ENCODE data around the gene SLC4A3.

DNA sequence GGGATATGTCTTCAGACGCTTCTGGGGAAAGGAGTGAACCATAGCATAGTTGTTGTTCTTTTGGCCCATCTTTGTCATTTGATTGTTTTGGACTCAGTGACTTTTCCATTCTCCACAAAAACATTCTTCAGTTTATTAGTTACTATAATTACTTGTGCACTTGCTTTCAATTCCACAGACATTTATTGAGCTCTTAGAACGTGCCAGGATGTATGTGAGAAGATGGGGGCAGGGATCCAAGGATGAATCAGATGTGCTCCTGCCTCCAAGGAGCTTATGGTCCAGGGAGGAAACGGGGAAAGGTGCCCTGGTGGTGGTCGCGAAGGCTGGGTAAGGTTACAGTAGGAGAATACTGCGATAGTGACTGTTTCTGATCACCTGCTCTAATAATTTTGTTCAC is 6.9 kb upstream of the SLC4A3 start:
- TF ChIP-seq, protein P1, sequence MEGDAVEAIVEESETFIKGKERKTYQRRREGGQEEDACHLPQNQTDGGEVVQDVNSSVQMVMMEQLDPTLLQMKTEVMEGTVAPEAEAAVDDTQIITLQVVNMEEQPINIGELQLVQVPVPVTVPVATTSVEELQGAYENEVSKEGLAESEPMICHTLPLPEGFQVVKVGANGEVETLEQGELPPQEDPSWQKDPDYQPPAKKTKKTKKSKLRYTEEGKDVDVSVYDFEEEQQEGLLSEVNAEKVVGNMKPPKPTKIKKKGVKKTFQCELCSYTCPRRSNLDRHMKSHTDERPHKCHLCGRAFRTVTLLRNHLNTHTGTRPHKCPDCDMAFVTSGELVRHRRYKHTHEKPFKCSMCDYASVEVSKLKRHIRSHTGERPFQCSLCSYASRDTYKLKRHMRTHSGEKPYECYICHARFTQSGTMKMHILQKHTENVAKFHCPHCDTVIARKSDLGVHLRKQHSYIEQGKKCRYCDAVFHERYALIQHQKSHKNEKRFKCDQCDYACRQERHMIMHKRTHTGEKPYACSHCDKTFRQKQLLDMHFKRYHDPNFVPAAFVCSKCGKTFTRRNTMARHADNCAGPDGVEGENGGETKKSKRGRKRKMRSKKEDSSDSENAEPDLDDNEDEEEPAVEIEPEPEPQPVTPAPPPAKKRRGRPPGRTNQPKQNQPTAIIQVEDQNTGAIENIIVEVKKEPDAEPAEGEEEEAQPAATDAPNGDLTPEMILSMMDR (IDR thresholded peaks at IDR 0.05) = no peak
- TF ChIP-seq NR3C1 (CRISPR knock-in tag; conservative IDR thresholded peaks at IDR 0.05; ENCODE audit: low read depth) = no peak
- no peak for TF ChIP-seq CREB1 (CRISPR knock-in tag; IDR thresholded peaks at IDR 0.05)
- TF ChIP-seq, protein P2, sequence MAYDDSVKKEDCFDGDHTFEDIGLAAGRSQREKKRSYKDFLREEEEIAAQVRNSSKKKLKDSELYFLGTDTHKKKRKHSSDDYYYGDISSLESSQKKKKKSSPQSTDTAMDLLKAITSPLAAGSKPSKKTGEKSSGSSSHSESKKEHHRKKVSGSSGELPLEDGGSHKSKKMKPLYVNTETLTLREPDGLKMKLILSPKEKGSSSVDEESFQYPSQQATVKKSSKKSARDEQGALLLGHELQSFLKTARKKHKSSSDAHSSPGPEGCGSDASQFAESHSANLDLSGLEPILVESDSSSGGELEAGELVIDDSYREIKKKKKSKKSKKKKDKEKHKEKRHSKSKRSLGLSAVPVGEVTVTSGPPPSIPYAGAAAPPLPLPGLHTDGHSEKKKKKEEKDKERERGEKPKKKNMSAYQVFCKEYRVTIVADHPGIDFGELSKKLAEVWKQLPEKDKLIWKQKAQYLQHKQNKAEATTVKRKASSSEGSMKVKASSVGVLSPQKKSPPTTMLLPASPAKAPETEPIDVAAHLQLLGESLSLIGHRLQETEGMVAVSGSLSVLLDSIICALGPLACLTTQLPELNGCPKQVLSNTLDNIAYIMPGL (CRISPR knock-in tag; IDR thresholded peaks at IDR 0.05) = no peak
- no peak for TF ChIP-seq SMAD3 (CRISPR knock-in tag; IDR thresholded peaks at IDR 0.05; ENCODE audit: borderline replicate concordance)
- TF ChIP-seq, protein P3, sequence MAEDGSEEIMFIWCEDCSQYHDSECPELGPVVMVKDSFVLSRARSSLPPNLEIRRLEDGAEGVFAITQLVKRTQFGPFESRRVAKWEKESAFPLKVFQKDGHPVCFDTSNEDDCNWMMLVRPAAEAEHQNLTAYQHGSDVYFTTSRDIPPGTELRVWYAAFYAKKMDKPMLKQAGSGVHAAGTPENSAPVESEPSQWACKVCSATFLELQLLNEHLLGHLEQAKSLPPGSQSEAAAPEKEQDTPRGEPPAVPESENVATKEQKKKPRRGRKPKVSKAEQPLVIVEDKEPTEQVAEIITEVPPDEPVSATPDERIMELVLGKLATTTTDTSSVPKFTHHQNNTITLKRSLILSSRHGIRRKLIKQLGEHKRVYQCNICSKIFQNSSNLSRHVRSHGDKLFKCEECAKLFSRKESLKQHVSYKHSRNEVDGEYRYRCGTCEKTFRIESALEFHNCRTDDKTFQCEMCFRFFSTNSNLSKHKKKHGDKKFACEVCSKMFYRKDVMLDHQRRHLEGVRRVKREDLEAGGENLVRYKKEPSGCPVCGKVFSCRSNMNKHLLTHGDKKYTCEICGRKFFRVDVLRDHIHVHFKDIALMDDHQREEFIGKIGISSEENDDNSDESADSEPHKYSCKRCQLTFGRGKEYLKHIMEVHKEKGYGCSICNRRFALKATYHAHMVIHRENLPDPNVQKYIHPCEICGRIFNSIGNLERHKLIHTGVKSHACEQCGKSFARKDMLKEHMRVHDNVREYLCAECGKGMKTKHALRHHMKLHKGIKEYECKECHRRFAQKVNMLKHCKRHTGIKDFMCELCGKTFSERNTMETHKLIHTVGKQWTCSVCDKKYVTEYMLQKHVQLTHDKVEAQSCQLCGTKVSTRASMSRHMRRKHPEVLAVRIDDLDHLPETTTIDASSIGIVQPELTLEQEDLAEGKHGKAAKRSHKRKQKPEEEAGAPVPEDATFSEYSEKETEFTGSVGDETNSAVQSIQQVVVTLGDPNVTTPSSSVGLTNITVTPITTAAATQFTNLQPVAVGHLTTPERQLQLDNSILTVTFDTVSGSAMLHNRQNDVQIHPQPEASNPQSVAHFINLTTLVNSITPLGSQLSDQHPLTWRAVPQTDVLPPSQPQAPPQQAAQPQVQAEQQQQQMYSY (CRISPR knock-in tag; IDR thresholded peaks at IDR 0.05) = no peak
- TF ChIP-seq, protein P4, sequence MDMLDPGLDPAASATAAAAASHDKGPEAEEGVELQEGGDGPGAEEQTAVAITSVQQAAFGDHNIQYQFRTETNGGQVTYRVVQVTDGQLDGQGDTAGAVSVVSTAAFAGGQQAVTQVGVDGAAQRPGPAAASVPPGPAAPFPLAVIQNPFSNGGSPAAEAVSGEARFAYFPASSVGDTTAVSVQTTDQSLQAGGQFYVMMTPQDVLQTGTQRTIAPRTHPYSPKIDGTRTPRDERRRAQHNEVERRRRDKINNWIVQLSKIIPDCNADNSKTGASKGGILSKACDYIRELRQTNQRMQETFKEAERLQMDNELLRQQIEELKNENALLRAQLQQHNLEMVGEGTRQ (CRISPR knock-in tag; IDR thresholded peaks at IDR 0.05) = no peak
- TF ChIP-seq ZNF232 (CRISPR knock-in tag; IDR thresholded peaks at IDR 0.05) = no peak
- TF ChIP-seq, protein P5, sequence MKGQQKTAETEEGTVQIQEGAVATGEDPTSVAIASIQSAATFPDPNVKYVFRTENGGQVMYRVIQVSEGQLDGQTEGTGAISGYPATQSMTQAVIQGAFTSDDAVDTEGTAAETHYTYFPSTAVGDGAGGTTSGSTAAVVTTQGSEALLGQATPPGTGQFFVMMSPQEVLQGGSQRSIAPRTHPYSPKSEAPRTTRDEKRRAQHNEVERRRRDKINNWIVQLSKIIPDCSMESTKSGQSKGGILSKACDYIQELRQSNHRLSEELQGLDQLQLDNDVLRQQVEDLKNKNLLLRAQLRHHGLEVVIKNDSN (CRISPR knock-in tag; IDR thresholded peaks at IDR 0.05) = no peak
- no peak for TF ChIP-seq SMAD4 (CRISPR knock-in tag; IDR thresholded peaks at IDR 0.05)
- TF ChIP-seq, protein P6, sequence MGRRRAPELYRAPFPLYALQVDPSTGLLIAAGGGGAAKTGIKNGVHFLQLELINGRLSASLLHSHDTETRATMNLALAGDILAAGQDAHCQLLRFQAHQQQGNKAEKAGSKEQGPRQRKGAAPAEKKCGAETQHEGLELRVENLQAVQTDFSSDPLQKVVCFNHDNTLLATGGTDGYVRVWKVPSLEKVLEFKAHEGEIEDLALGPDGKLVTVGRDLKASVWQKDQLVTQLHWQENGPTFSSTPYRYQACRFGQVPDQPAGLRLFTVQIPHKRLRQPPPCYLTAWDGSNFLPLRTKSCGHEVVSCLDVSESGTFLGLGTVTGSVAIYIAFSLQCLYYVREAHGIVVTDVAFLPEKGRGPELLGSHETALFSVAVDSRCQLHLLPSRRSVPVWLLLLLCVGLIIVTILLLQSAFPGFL (CRISPR knock-in tag; IDR thresholded peaks at IDR 0.05; ENCODE audit: borderline replicate concordance) = no peak
- TF ChIP-seq, protein P7, sequence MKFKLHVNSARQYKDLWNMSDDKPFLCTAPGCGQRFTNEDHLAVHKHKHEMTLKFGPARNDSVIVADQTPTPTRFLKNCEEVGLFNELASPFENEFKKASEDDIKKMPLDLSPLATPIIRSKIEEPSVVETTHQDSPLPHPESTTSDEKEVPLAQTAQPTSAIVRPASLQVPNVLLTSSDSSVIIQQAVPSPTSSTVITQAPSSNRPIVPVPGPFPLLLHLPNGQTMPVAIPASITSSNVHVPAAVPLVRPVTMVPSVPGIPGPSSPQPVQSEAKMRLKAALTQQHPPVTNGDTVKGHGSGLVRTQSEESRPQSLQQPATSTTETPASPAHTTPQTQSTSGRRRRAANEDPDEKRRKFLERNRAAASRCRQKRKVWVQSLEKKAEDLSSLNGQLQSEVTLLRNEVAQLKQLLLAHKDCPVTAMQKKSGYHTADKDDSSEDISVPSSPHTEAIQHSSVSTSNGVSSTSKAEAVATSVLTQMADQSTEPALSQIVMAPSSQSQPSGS (CRISPR knock-in tag; IDR thresholded peaks at IDR 0.05; ENCODE audit: borderline replicate concordance, low read depth) = no peak
- TF ChIP-seq NR2C2 (CRISPR knock-in tag; IDR thresholded peaks at IDR 0.05) = no peak
- no peak for TF ChIP-seq JUN (CRISPR knock-in tag; IDR thresholded peaks at IDR 0.05)
